ENCODE results near the gene HS6ST2. TPM values are rescaled to one million over a fixed set of nuclear protein-coding genes. Genes with fewer than 3 reads are reported as not detected.

HS6ST2 gene
- total RNA-seq, 1 donor from 2014 or later, result 0.92 TPM

GRCh38 chrX:132743086-132743485 lies 215.3 kb downstream of the HS6ST2 start:
- Histone ChIP-seq H3K36me3 (no peaks in the 10 kb centered on the region), H3K9me3 (no peaks in the 10 kb centered on the region), H3K27ac (no peak overlapping the region), H3K4me1 (no peaks in the 10 kb centered on the region), H3K4me3 (no peak overlapping the region), H3K27me3 (ENCODE audit: low read depth) (no peaks in the 10 kb centered on the region)
- TF ChIP-seq, protein P1, sequence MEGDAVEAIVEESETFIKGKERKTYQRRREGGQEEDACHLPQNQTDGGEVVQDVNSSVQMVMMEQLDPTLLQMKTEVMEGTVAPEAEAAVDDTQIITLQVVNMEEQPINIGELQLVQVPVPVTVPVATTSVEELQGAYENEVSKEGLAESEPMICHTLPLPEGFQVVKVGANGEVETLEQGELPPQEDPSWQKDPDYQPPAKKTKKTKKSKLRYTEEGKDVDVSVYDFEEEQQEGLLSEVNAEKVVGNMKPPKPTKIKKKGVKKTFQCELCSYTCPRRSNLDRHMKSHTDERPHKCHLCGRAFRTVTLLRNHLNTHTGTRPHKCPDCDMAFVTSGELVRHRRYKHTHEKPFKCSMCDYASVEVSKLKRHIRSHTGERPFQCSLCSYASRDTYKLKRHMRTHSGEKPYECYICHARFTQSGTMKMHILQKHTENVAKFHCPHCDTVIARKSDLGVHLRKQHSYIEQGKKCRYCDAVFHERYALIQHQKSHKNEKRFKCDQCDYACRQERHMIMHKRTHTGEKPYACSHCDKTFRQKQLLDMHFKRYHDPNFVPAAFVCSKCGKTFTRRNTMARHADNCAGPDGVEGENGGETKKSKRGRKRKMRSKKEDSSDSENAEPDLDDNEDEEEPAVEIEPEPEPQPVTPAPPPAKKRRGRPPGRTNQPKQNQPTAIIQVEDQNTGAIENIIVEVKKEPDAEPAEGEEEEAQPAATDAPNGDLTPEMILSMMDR (IDR thresholded peaks at IDR 0.05), result no peak
- ATAC-seq (no peak), DNase-seq (no peak)
- intact Hi-C loops (cut with DNase I), result no loop called here

DNA sequence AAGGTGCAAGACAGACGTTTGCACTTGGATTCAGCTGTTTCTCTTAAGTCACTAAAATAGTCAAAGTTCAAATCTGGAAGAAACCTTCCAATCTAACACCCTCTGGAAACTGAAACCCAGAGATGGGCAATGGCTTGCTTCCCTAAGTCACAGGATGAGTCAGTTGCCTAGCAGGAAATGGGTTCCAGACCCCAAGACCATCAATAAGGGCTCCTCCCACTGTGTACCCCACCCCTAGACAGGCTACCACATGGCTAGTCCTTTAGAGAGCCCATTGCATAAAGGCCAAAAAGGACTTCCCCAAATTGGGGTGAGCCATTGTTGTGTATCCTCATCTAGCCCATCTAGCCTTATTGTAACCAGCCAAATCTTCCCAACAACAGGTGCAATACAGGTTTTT lies 216.2 kb downstream of the HS6ST2 start:
- intact Hi-C loops (cut with DNase I), result no loop called here

DNA sequence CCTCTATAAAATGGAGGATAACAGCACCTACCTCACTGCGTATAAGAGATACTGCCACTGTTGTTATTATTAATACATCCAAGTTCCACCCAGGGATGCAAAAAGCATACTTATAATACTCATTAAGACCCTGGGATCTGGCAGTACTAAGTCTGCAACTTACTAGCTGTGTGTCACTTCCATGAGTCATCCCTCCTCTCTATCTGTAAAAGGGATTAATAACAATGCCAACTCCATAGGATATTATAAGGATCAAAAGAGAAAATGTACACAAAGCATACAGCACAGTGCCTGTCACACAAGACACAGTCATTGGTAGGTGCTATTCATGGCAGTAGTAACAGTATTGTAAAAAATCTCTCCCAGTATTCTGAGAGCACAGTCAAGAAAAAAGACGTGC lies 216.7 kb downstream of the HS6ST2 start:
- DNase-seq (no peak), ATAC-seq (no peak)
- H3K27me3 ChIP-seq (ENCODE audit: low read depth), result no peaks in the 10 kb centered on the region
- H3K4me1 ChIP-seq, result no peaks in the 10 kb centered on the region
- intact Hi-C loops (cut with DNase I), result no loop called here
- H3K36me3 ChIP-seq, result no peaks in the 10 kb centered on the region
- TF ChIP-seq, protein P1 (IDR thresholded peaks at IDR 0.05), result no peak
- no peak overlapping the region for H3K27ac ChIP-seq
- no peak overlapping the region for H3K4me3 ChIP-seq
- H3K9me3 ChIP-seq, result no peaks in the 10 kb centered on the region

More for the DNA sequence above, 216.2 kb downstream of the HS6ST2 start:
- ATAC-seq, result no peak
- TF ChIP-seq, protein P1 (IDR thresholded peaks at IDR 0.05), result no peak
- H3K27me3 ChIP-seq (ENCODE audit: low read depth), result no peaks in the 10 kb centered on the region
- no peak overlapping the region for H3K4me3 ChIP-seq
- no peaks in the 10 kb centered on the region for H3K9me3 ChIP-seq
- no peaks in the 10 kb centered on the region for H3K4me1 ChIP-seq
- no peak for DNase-seq
- H3K36me3 ChIP-seq, result no peaks in the 10 kb centered on the region
- H3K27ac ChIP-seq, result no peak overlapping the region

DNA sequence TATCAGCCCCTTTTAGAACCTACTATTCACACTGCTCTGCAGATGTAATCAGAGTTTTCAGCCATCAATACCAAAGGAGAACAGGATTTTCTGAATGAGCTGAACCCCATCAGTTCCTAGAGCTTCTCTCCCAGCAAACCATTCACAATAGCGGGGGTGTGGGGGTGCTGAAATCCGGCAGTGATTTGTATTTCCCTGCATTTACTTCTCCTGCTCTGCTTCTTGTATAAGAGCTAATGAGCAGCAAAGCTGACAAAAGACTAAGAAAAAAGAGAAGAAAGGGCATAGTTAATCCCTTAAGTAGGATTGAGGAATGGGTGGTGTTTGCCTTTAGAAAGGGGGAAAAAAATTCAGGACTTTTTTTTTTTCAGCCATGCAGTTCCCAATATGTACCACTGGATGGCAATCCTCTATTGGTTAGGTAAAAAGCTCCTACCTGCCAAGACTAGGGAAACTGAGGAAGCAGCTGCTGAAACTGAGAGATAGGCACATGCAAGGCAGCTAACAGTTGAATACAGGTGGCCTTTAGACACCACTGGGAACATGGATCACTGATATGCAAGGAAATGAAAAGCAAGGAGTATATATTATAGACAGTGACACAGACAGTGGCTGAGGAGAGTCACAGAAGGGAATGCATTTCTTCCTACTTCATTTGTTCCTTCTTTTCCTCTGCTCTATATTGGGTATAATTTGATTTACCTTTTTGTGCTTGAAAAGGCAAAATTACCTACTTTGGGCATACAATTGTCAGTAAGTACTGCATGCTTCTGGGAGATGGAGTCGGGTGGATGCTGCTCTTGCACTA lies 217.9 kb downstream of the HS6ST2 start:
- DNase-seq (no peak), ATAC-seq (no peak)
- intact Hi-C loops (cut with DNase I), result no loop called here
- Histone ChIP-seq H3K27me3 (ENCODE audit: low read depth) (no peaks in the 10 kb centered on the region), H3K36me3 (no peaks in the 10 kb centered on the region), H3K4me1 (no peaks in the 10 kb centered on the region), H3K27ac (no peak overlapping the region), H3K9me3 (no peaks in the 10 kb centered on the region), H3K4me3 (no peak overlapping the region)
- TF ChIP-seq, protein P1 (IDR thresholded peaks at IDR 0.05), result peak; percentile 39

GRCh38 chrX:132738951-132739350 lies 219.5 kb downstream of the HS6ST2 start:
- Histone ChIP-seq H3K4me3 (no peak overlapping the region), H3K27me3 (ENCODE audit: low read depth) (no peaks in the 10 kb centered on the region), H3K27ac (no peak overlapping the region), H3K4me1 (no peaks in the 10 kb centered on the region), H3K36me3 (no peaks in the 10 kb centered on the region), H3K9me3 (no peaks in the 10 kb centered on the region)
- no peak for DNase-seq
- ATAC-seq, result no peak
- TF ChIP-seq, protein P1 (IDR thresholded peaks at IDR 0.05), result no peak
- intact Hi-C loops (cut with DNase I), result no loop called here
